GM18951 (cell line): Measurements from ENCODE around the gene JAZF1.

Source experiments
- POLR2A ChIP-seq: IDR thresholded peaks from 4 replicates; pipeline ENCODE4 v1.6.1; 2011; ENCODE audit warnings: mild to moderate bottlenecking; ENCODE audit not compliant: insufficient read length, insufficient read depth; ENCODE audit errors: extremely low read depth
- in situ Hi-C: fragments of 300-500 bp; cut with MboI; formaldehyde crosslinking; loops from one replicate; pipeline ENCODE4 v1.12.0; 2022; ENCODE audit warnings: low sequenced_read_pairs, mixed read lengths, inconsistent platforms; ENCODE audit not compliant: unreplicated experiment

The JAZF1 gene

GRCh38 chr7:28055161-28055544 is 125.4 kb downstream of the JAZF1 start:
- TF ChIP-seq POLR2A = no peak
- in situ Hi-C loops = no loop called here

GRCh38 chr7:28054531-28055160 is 125.9 kb downstream of the JAZF1 start:
- in situ Hi-C loops = no loop called here
- TF ChIP-seq POLR2A = no peak

- in situ Hi-C loops = no loop called here
- no peak for TF ChIP-seq POLR2A
Measured at GRCh38 chr7:28052933-28053332, 127.7 kb downstream of the JAZF1 start.

- in situ Hi-C loops = no loop called here
Measured at GRCh38 chr7:28048694-28049093, 131.9 kb downstream of the JAZF1 start.

GRCh38 chr7:28046035-28046434 is 134.6 kb downstream of the JAZF1 start:
- no peak for TF ChIP-seq POLR2A
- in situ Hi-C loops = no loop called here

More at GRCh38 chr7:28048694-28049093, 131.9 kb downstream of the JAZF1 start:
- no peak for TF ChIP-seq POLR2A

GRCh38 chr7:28045592-28045991 is 135.0 kb downstream of the JAZF1 start:
- TF ChIP-seq POLR2A = no peak
- in situ Hi-C loops = no loop called here

GRCh38 chr7:28044825-28045224 is 135.8 kb downstream of the JAZF1 start:
- in situ Hi-C loops = no loop called here
- TF ChIP-seq POLR2A = no peak

- in situ Hi-C loops = no loop called here
- TF ChIP-seq POLR2A = no peak
Measured at GRCh38 chr7:28042721-28043120, 137.9 kb downstream of the JAZF1 start.

GRCh38 chr7:28041508-28042314 is 138.9 kb downstream of the JAZF1 start:
- in situ Hi-C loops = no loop called here

GRCh38 chr7:28038175-28038797 is 142.3 kb downstream of the JAZF1 start:
- no peak for TF ChIP-seq POLR2A
- in situ Hi-C loops = no loop called here

More at GRCh38 chr7:28041508-28042314, 138.9 kb downstream of the JAZF1 start:
- no peak for TF ChIP-seq POLR2A

GRCh38 chr7:28037220-28038010 is 143.2 kb downstream of the JAZF1 start:
- TF ChIP-seq POLR2A = no peak
- in situ Hi-C loops = no loop called here

GRCh38 chr7:28036696-28037095 is 143.9 kb downstream of the JAZF1 start:
- no peak for TF ChIP-seq POLR2A
- in situ Hi-C loops = no loop called here

- in situ Hi-C loops = no loop called here
- TF ChIP-seq POLR2A = no peak
Measured at GRCh38 chr7:28033386-28033785, 147.2 kb downstream of the JAZF1 start.
